ENCODE measurements around the gene FUT7.

Gene FUT7

DNA sequence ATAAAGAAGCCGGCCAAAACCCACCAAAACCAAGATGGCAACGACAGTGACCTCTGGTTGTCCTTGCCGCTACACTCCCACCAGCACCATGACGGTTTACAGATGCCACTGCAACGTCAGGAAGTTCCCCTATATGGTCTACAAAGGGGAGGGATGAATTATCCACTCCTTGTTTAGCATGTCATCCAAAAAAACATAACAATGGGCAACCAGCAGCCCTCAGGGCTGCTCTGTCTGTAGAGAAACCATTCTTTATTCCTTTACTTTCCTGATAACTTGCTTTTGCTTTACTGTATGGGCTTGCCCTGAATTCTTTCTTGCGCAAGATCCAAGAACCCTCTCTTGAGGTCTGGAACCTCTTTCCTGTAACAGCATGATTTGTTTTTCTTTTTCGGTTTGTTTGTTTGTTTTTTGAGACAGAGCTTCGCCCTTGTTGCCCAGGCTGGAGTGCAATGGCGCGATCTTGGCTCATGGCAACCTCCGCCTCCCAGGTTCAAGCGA, 43.4 kb upstream of the FUT7 start:
- H3K9me3 ChIP-seq (ENCODE audit: low read depth, low read length), result no peaks in the 10 kb centered on the region
- TF ChIP-seq FOXP2 (optimal IDR thresholded peaks at IDR 0.05; ENCODE audit: control extremely low read depth, extremely low read length, insufficient read depth) (no peak), POLR2AphosphoS5 (IDR thresholded peaks at IDR 0.05; ENCODE audit: borderline replicate concordance, low read depth, low read length) (no peak), EZH2 (IDR thresholded peaks at IDR 0.05) (no peak)
- DNase-seq (ENCODE audit: low read depth, low spot score), result no peak
- H3K9ac ChIP-seq (ENCODE audit: insufficient read length), result no peak overlapping the region
- peaks cover 11% of the 10 kb centered on the region; the same call in 1 of the 2 replicates for H3K36me3 ChIP-seq (ENCODE audit: insufficient read depth, low read length)
- H3K4me3 ChIP-seq, result no peak overlapping the region
- 0 out of 2 replicates have a peak overlapping the region, but pooled peaks have one; percentile 16 for H3K27ac ChIP-seq

DNA sequence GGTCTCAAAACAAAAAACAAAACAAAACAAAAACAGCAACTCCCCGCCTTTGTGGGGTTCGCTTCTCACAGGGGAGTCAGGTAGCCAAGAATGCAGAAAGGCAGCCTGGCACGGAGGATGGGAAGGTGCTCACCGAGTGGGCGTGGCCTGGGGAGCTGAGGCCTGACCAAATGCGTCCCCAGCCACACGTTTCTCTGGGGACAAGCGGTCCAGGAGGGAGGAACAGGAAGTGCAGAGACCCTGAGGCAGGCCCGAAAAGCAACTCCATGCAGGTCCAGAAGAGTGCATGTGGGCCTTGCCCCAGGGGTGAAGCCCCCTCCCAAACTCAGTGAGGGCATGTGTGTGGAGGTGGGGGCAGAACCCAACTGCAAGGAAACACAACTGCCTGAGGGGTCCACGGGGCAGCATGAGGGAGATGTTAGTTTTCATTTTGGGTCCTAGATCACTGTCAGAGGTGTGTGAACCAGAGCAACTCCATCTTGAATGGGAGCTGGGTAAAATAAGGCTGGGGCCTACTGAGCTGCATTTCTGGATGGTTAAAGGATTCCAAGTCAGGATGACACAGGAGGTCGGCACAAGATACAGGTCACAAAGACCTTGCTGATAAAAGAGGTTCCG, 42.9 kb upstream of the FUT7 start:
- no peak for DNase-seq (ENCODE audit: low read depth, low spot score)
- TF ChIP-seq POLR2AphosphoS5 (IDR thresholded peaks at IDR 0.05; ENCODE audit: borderline replicate concordance, low read depth, low read length), result no peak
- no peak for TF ChIP-seq EZH2 (IDR thresholded peaks at IDR 0.05)
- TF ChIP-seq FOXP2 (optimal IDR thresholded peaks at IDR 0.05; ENCODE audit: control extremely low read depth, extremely low read length, insufficient read depth), result no peak
- Histone ChIP-seq H3K27ac (0 out of 2 replicates have a peak overlapping the region, but pooled peaks have one; percentile 16), H3K9ac (ENCODE audit: insufficient read length) (no peak overlapping the region), H3K9me3 (ENCODE audit: low read depth, low read length) (no peaks in the 10 kb centered on the region), H3K4me3 (no peak overlapping the region), H3K36me3 (ENCODE audit: insufficient read depth, low read length) (peaks cover 11% of the 10 kb centered on the region; the same call in 1 of the 2 replicates)

DNA sequence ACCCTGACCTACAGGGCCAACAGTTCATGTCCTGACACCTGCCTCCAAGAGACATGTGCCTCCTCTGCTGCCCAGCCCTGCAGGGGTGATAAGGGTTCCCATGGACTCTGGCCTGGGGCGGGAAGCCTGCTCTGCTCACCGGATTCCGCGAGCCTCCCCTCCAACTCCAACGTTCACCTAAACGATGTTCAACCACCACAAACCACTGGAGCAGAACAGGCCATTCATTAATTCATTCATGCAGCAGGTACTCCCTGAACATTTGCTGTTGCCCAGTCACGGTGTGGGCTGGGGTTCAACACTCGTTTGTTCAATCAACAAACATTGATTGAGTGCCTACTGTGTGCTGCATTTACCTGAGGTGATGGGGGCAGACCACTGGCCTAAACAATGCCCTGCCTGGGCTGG, 42.1 kb upstream of the FUT7 start:
- Histone ChIP-seq H3K9me3 (ENCODE audit: low read depth, low read length) (no peaks in the 10 kb centered on the region), H3K9ac (ENCODE audit: insufficient read length) (no peak overlapping the region), H3K4me3 (no peak overlapping the region), H3K36me3 (ENCODE audit: insufficient read depth, low read length) (peaks cover 4% of the 10 kb centered on the region; the same call in 1 of the 2 replicates), H3K27ac (no peak overlapping the region)
- no peak for TF ChIP-seq POLR2AphosphoS5 (IDR thresholded peaks at IDR 0.05; ENCODE audit: borderline replicate concordance, low read depth, low read length)
- TF ChIP-seq EZH2 (IDR thresholded peaks at IDR 0.05), result no peak
- TF ChIP-seq FOXP2 (optimal IDR thresholded peaks at IDR 0.05; ENCODE audit: control extremely low read depth, extremely low read length, insufficient read depth), result no peak
- no peak for DNase-seq (ENCODE audit: low read depth, low spot score)

DNA sequence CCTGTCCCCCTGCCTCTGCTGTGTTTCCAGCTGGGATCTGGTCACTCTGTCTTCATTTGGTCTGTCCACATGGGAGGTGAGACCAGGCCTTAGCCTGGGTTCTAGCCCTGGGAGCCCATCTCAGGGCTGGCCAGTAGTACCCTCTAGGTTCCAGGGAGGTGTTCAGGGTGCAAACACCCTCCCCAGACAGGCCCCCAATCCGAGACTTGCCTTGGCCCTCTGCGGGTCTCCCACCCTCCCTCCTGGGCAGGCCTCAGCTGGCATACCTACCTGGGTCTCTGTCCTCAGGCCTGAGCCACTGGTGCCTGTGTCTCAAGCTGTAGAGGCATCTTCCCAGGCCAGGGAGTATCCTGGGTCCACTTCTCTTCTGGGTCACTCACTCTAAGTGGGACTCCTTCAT, 39.4 kb upstream of the FUT7 start:
- Histone ChIP-seq H3K36me3 (ENCODE audit: insufficient read depth, low read length) (no peaks in the 10 kb centered on the region), H3K27ac (no peak overlapping the region), H3K4me3 (peak overlapping the region; percentile 80), H3K9ac (ENCODE audit: insufficient read length) (peak overlapping the region; percentile 57), H3K9me3 (ENCODE audit: low read depth, low read length) (no peaks in the 10 kb centered on the region)
- DNase-seq (ENCODE audit: low read depth, low spot score), result no peak
- no peak for TF ChIP-seq EZH2 (IDR thresholded peaks at IDR 0.05)
- no peak for TF ChIP-seq POLR2AphosphoS5 (IDR thresholded peaks at IDR 0.05; ENCODE audit: borderline replicate concordance, low read depth, low read length)
- TF ChIP-seq FOXP2 (optimal IDR thresholded peaks at IDR 0.05; ENCODE audit: control extremely low read depth, extremely low read length, insufficient read depth), result no peak

DNA sequence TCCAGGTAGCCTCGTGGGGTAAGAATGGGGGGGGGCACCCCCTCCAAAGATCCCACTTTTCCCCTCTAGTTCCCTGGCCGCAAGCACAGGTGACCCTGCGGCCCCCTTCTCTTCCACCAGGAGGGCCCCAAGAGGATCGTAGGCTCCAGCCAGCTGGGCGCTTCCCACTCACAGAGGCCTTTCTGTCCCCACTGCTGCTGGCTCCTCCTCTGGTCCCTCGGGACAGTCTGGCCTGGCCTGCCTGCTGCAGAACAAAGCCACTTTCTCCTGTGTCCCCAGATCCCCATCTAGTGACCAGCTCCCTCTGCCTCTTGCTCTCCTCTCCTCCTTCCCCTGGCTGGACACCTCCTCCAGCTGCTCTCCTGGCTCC, 39.0 kb upstream of the FUT7 start:
- no peak for DNase-seq (ENCODE audit: low read depth, low spot score)
- H3K4me3 ChIP-seq, result peak overlapping the region; percentile 80
- H3K9ac ChIP-seq (ENCODE audit: insufficient read length), result peak overlapping the region; percentile 57
- no peaks in the 10 kb centered on the region for H3K36me3 ChIP-seq (ENCODE audit: insufficient read depth, low read length)
- no peaks in the 10 kb centered on the region for H3K9me3 ChIP-seq (ENCODE audit: low read depth, low read length)
- H3K27ac ChIP-seq, result no peak overlapping the region
- TF ChIP-seq POLR2AphosphoS5 (IDR thresholded peaks at IDR 0.05; ENCODE audit: borderline replicate concordance, low read depth, low read length), result no peak
- no peak for TF ChIP-seq FOXP2 (optimal IDR thresholded peaks at IDR 0.05; ENCODE audit: control extremely low read depth, extremely low read length, insufficient read depth)
- no peak for TF ChIP-seq EZH2 (IDR thresholded peaks at IDR 0.05)

DNA sequence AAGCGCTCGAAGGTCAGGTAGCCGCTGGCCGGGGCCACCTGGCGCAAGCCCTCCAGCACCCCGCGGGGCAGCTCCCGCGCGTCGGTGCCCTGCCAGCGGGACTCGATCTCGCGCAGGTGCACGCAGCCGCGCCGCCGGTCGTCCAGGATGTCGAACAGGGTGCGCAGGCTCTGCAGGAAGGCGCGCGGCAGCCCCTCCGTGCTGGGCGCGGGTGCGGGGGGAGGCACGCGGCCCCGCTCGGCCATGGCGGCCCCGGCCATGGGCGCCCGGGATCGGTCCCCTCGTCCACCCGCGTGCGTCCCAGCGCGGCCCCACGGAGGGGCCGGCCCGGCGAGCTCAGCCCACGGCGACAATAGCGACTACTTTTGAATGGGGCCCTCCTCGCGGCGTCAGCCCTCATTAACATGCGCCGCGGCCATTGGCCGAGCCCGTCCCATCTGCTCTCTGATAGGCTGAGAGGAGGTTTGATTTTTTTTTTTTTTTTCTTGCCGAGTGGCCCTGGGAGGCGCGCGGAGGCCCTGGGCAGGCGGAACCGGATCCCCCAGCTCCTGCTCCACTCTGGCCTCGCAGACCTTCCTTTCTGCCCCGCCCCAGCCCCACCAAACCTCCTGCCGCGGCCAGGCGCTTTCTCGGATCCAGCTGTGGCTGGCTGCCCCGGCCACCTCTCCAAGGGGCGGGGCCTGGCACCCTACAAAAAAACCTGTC, 38.5 kb upstream of the FUT7 start, which contains the start of gene SAPCD2:
TSS of gene SAPCD2 (minus strand) at position 357 of the 705 bp plus-strand sequence. CDS start at position 260, 97 bp downstream.
- no peaks in the 10 kb centered on the region for H3K9me3 ChIP-seq (ENCODE audit: low read depth, low read length)
- peak within 1 kb of the TSS; percentile 80 for H3K4me3 ChIP-seq
- H3K27ac ChIP-seq, result no peak within 1 kb of the TSS
- H3K36me3 ChIP-seq (ENCODE audit: insufficient read depth, low read length), result no peaks in the 10 kb centered on the region
- TF ChIP-seq POLR2AphosphoS5 (IDR thresholded peaks at IDR 0.05; ENCODE audit: borderline replicate concordance, low read depth, low read length) (peak; percentile 57; the same call in 1 of the 2 replicates), EZH2 (IDR thresholded peaks at IDR 0.05) (no peak)
- H3K9ac ChIP-seq (ENCODE audit: insufficient read length), result peak within 1 kb of the TSS; percentile 66
- no peak for DNase-seq (ENCODE audit: low read depth, low spot score)

DNA sequence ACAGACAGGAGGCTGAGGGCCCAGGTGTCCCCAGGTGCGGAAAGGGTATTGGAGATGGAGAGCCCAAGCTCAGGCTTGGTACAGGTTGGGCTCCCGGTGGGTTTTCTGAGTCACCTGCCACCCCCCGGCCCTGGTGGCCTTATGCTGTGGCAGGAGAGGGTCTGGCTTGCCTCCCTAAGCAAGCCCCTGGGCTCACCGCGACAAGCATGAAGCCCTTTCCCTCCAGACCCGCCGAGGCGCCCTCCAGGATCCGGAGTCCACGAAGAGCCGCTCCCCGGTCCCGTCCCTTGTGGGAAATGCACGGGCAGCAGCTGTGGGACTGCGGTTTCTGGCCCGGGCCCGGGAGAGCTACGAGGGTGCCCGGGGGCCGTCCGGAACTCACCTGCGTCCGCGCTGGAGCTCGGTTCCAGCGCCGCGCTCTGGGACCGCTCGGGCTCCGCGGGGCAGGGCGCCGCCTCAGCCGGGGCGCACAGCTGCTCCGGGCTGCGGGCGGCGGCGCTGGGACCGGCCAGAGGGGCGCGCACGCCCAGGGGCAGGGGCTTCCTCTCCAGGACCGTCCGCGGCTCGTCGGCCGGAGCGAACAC, 37.7 kb upstream of the FUT7 start:
- Histone ChIP-seq H3K9me3 (ENCODE audit: low read depth, low read length) (no peaks in the 10 kb centered on the region), H3K9ac (ENCODE audit: insufficient read length) (peak overlapping the region; percentile 66), H3K4me3 (peak overlapping the region; percentile 80), H3K36me3 (ENCODE audit: insufficient read depth, low read length) (peaks cover 2% of the 10 kb centered on the region; the same call in 1 of the 2 replicates), H3K27ac (no peak overlapping the region)
- no peak for TF ChIP-seq FOXP2 (optimal IDR thresholded peaks at IDR 0.05; ENCODE audit: control extremely low read depth, extremely low read length, insufficient read depth)
- TF ChIP-seq POLR2AphosphoS5 (IDR thresholded peaks at IDR 0.05; ENCODE audit: borderline replicate concordance, low read depth, low read length), result no peak
- no peak for TF ChIP-seq EZH2 (IDR thresholded peaks at IDR 0.05)
- DNase-seq (ENCODE audit: low read depth, low spot score), result no peak
